Heart left ventricle (tissue), 16 donors: ENCODE data around the gene OSM. TPM values are rescaled to one million over a fixed set of nuclear protein-coding genes. Genes with fewer than 3 reads are reported as not detected.

Experiments used
- ATAC-seq, 4 donors: fragments of 200-7000 bp; cut with Tn5 transposase; one replicate each; pipeline ENCODE4 v1.9.1; 2020 to 2022; ENCODE audit warnings: moderate library complexity in 4 of 4, mild to moderate bottlenecking in 3 of 4, moderate number of reproducible peaks in 1 of 4
- DNase-seq, 5 donors: peaks; one replicate each; pipeline ENCODE4 v3.0.0-alpha.2; 2020
- H3K27ac ChIP-seq, 12 donors: fragments of 200-600 bp; sonication (generic) in 4 of 12; one replicate each; pipeline versions ENCODE4 v1.5.0 to v1.8.0; 2016 to 2022; ENCODE audit warnings: mild to moderate bottlenecking in 2 of 12
- H3K27me3 ChIP-seq, 9 donors: fragments of 200-600 bp; sonication (generic) in 2 of 9; one replicate each; pipeline versions ENCODE4 v1.5.1 to v1.8.0; 2016 to 2022; ENCODE audit warnings: mild to moderate bottlenecking in 3 of 9
- H3K36me3 ChIP-seq, 9 donors: fragments of 200-600 bp; sonication (generic) in 2 of 9; one replicate each; pipeline versions ENCODE4 v1.5.0 to v1.8.0; 2018 to 2022; ENCODE audit warnings: mild to moderate bottlenecking in 2 of 9
- H3K4me1 ChIP-seq, 12 donors: fragments of 200-600 bp; sonication (generic) in 4 of 12; one replicate each; pipeline versions ENCODE4 v1.5.0 to v1.8.0; 2016 to 2022; ENCODE audit warnings: mild to moderate bottlenecking in 3 of 12
- H3K4me3 ChIP-seq, 12 donors: fragments of 200-600 bp; sonication (generic) in 4 of 12; one replicate each; pipeline versions ENCODE4 v1.5.0 to v1.8.0; 2017 to 2022; ENCODE audit warnings: mild to moderate bottlenecking in 9 of 12, moderate library complexity in 4 of 12
- H3K9me3 ChIP-seq, 12 donors: fragments of 200-600 bp; sonication (generic) in 4 of 12; one replicate each; pipeline versions ENCODE4 v1.5.0 to v1.8.0; 2016 to 2022; ENCODE audit warnings: mild to moderate bottlenecking in 1 of 12
- POLR2A ChIP-seq, 2 donors: fragments of 450-650 bp; IDR thresholded peaks; one replicate each; pipeline ENCODE4 v1.6.1; 2017; ENCODE audit warnings: antibody characterized with exemption in 2 of 2, mild to moderate bottlenecking in 2 of 2, moderate library complexity in 2 of 2
- WGBS, 4 donors: extraction: QIAGEN DNeasy Blood & Tissue Kit in 2 of 4; methylation state at CpG; one replicate each; pipeline versions ENCODE4 v1.1.5 to v1.1.7; 2013 to 2018; 5-methylcytosine and 5-hydroxymethylcytosine counted together
- intact Hi-C, 10 donors: fragments of 100-400 bp; cut with DNase I; formaldehyde crosslinking; loops; one replicate each; pipeline versions ENCODE4 v1.11.1 to v1.14.2; 2022
- polyA plus RNA-seq, 2 donors: library from polyadenylated mRNA; stranded (reverse); fragments of 200-250 nt; gene quantifications; one replicate each; pipeline ENCODE4 v1.2.3, GENCODE V29; 2013
- total RNA-seq, 9 donors: library from RNA; depleted of rRNA in 2 of 9; stranded (reverse); fragments of >200 nt in 2 of 9; fragmentation: NEBNext Ultra II Directional in 3 of 9; extraction: Animal tissue kit (Norgen Biotek cat#: 25700) in 3 of 9; gene quantifications; one replicate each; pipeline versions ENCODE4 v1.1.0 to v1.2.4, GENCODE V29; 2016 to 2023
- TF ChIP-seq, protein P1 (sequence below), 12 donors: fragments of 200-600 bp; sonication (generic) in 4 of 12; IDR thresholded peaks; one replicate each; pipeline versions ENCODE4 v1.5.0 to v1.8.0; 2018 to 2022; ENCODE audit warnings: antibody characterized with exemption in 12 of 12, mild to moderate bottlenecking in 5 of 12
- donor health status: ischemic (EF 13 %, LVEDD 7.1; RV severe dilation, severe dysfunction).
- donor health status: healthy with polysubstance abuse.
- donor health status: DM: no; HTN: yes; CAD: no.
- donor health status: DM: no; HTN: no; CAD: no.
- donor health status: ischemic (EF 25% LVEDD 6.9; RV normal size, moderate dysfunction).
- donor health status: ischemic (EF 25% LVEDD 5.7; RV mildly dilated, moderate dysfunction).
- donor health status: healthy.
- donor health status: DM: yes; HTN: yes; CAD: no.
- donor health status: ischemic (EF 35%, LVEDD 5.7; RV mildly dilated, moderate dysfunction).
- donor health status: nonischemic (EF 11% LVEDD 7.7; RV severe dilation, severe dysfunction).
- donor health status: DM: yes; HTN: yes; CAD: no.
- donor health status: PGD.
- donor health status: ischemic (EF 29% LVEDD 5.4; RV normal size, mild dysfunction).
- donor health status: nonischemic (EF 23%, LVEDD 6.1; RV moderate dilation, normal function).

OSM gene
- total and polyA plus RNA-seq, 11 donors: 0.17 to 5.0 (median 0.27) TPM; not detected in 2

DNA sequence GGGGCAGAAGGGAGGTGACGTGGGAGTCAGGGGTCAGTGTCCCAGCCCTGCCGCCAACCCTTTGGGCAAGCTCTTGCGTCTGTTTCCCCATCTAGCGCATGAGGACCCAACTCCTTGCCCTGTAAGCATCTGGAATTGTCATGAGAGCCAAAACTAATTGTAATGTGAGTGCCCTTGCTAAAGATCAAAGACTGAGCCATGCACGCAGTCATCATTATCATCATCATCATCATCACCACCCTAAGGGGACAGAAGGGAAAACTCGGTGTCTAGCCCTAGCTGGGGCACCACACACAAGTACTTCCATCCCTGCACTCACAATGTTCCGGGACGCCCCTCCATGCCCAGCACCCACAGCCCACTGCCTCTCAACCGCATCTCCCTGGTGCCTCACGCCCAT is 22.6 kb downstream of the OSM start:
- Histone ChIP-seq H3K4me3 (no peak overlapping the region), H3K4me1 (peaks cover 0 to 28% (median 12%) of the 10 kb centered on the region in 12 donors), H3K9me3 (no peaks in the 10 kb centered on the region), H3K27me3 (peaks cover 10 to 63% (median 29%) of the 10 kb centered on the region in 9 donors), H3K36me3 (no peaks in the 10 kb centered on the region), H3K27ac (no peak overlapping the region)
- WGBS, 4 donors: 89 to 91% (median 91%) methylated on average over 7 to 10 of the region's 10 CpGs
- ATAC-seq: no peak
- no peak for DNase-seq
- intact Hi-C loops: no loop called here
- no peak for TF ChIP-seq POLR2A (IDR thresholded peaks at IDR 0.05)
- TF ChIP-seq, protein P1, sequence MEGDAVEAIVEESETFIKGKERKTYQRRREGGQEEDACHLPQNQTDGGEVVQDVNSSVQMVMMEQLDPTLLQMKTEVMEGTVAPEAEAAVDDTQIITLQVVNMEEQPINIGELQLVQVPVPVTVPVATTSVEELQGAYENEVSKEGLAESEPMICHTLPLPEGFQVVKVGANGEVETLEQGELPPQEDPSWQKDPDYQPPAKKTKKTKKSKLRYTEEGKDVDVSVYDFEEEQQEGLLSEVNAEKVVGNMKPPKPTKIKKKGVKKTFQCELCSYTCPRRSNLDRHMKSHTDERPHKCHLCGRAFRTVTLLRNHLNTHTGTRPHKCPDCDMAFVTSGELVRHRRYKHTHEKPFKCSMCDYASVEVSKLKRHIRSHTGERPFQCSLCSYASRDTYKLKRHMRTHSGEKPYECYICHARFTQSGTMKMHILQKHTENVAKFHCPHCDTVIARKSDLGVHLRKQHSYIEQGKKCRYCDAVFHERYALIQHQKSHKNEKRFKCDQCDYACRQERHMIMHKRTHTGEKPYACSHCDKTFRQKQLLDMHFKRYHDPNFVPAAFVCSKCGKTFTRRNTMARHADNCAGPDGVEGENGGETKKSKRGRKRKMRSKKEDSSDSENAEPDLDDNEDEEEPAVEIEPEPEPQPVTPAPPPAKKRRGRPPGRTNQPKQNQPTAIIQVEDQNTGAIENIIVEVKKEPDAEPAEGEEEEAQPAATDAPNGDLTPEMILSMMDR (IDR thresholded peaks at IDR 0.05): no peak

DNA sequence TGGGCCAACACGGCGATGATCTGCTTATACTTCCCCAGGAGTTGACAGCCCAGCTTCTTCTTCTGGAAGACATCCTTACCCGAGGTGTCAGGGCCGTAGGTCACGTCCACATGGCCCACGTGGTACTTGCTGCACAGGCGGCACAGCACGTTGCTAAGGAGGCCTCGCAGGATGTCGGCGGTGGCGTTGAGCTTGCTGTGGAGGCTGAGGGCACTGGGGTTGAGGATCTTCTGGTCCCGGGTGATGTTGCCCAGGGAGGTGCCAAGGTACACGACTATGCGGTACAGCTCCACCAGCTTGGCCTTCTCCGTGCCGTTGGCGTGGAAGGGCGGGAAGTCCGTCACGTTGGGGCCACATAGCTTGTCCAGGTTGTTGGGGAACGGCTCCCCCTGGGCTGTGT is 23.0 kb downstream of the OSM start:
- 92 to 95% (median 94%) methylated on average over 15 to 22 of the region's 22 CpGs for WGBS, 4 donors
- no peak overlapping the region for H3K4me3 ChIP-seq
- TF ChIP-seq, protein P1 (IDR thresholded peaks at IDR 0.05): no peak
- TF ChIP-seq POLR2A (IDR thresholded peaks at IDR 0.05): no peak
- H3K4me1 ChIP-seq: peaks cover 0 to 24% (median 11%) of the 10 kb centered on the region in 12 donors
- no peaks in the 10 kb centered on the region for H3K36me3 ChIP-seq
- intact Hi-C loops: no loop called here
- peaks cover 10 to 59% (median 25%) of the 10 kb centered on the region in 9 donors for H3K27me3 ChIP-seq
- no peaks in the 10 kb centered on the region for H3K9me3 ChIP-seq
- H3K27ac ChIP-seq: no peak overlapping the region
- DNase-seq (no peak), ATAC-seq (no peak)

DNA sequence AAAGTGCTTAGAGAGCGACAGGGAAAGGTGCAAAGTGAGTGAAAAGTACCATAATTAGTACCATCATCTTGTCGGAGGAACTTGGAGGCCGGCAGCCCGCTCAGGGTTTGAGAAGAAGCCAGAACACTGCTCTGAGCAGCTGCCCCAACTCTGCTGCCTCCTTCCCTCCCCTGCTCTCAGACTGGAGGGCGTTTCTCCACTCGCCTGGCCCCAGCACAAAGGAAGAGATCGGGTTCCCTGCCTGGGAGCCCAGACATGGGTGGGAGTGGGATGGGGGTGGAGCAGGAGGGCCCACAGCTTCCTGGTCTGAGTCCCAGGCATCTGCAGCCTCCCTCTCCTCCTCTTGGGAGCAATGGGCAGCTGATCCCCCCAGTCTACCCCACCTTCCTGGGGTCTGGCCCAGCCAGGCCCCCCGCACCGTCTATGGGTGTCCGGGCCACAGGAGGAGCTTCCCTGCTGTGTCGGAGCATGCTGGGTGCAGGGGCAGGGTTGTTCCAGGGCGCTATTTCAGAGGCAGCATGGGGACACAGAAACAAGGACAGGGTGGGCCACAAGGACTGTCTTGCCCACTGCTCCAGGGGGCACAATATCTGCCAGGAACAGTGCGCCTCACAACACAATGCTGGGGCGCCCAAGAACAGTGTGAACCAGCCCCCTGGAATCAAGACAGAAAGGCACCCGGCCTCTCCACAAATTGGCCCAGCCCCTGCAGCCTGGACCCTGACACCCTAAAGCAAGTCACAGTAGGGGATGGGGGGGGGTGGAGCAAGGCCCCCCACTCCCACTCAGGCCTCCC is 24.9 kb downstream of the OSM start:
- ATAC-seq (peak in 3 of 4 donors; percentile 27 to 56 (median 44)), DNase-seq (peak in 1 of 5 donors; percentile 64)
- Histone ChIP-seq H3K36me3 (no peaks in the 10 kb centered on the region), H3K27ac (peak overlapping the region in 1 of 12 donors; percentile 44), H3K27me3 (peaks cover 6 to 43% (median 14%) of the 10 kb centered on the region in 9 donors), H3K4me3 (peak overlapping the region in 1 of 12 donors; percentile 4), H3K9me3 (no peaks in the 10 kb centered on the region), H3K4me1 (peaks cover 0 to 16% (median 10%) of the 10 kb centered on the region in 12 donors)
- TF ChIP-seq POLR2A (IDR thresholded peaks at IDR 0.05): no peak
- TF ChIP-seq, protein P1 (IDR thresholded peaks at IDR 0.05): no peak
- WGBS, 4 donors: 58 to 79% (median 74%) methylated on average over 8 to 15 of the region's 15 CpGs
- intact Hi-C loops: no loop called here

DNA sequence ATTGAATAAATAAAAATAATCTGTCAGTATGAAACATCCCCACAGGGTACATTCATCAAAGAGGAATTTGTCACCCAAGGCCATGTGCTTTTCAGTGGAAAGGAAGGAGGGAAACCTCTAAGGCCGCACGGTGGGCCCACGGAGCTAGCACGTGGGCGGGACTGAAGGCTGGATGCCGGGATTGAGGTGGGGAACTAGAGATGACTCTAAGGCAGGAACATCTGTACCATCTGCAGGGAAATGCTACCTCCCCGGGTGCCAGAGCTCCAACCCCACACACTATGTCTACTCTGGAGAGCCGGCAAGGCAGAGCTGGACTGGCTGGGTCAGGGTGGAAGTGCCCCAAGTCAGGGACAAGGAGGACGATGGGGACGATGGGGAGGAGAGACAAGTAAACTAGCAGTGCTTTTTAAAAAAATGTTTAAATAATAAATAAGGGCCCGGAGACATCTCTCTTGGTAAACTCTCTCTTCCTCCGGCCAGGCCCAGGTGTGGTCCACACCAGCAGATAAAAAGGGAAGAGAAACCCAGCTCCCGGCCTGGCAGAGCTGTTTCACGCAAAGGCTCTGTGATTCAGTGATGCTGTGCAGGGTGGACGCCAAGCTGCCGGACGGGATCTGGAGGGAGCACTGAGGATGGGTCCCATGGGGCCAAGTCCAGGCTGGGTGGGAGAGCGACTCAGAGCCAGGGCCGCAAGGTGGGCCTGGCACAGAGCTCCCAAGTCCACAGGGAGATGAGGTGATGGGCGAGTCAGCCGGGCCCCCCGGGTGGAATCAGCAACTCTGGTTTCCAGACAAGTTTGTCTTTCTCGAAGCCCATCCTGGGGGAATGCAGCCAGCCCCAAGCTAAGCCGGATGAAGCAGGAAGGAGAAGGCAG is 25.9 kb downstream of the OSM start:
- H3K27ac ChIP-seq: peak overlapping the region in 1 of 12 donors; percentile 44
- H3K27me3 ChIP-seq: peaks cover 5 to 35% (median 7%) of the 10 kb centered on the region in 9 donors
- H3K36me3 ChIP-seq: no peaks in the 10 kb centered on the region
- 75 to 84% (median 80%) methylated on average over 24 of the region's 24 CpGs for WGBS, 4 donors
- H3K4me3 ChIP-seq: peak overlapping the region in 1 of 12 donors; percentile 4
- ATAC-seq (no peak), DNase-seq (no peak)
- H3K9me3 ChIP-seq: no peaks in the 10 kb centered on the region
- TF ChIP-seq, protein P1 (IDR thresholded peaks at IDR 0.05): no peak
- no peak for TF ChIP-seq POLR2A (IDR thresholded peaks at IDR 0.05)
- intact Hi-C loops: no loop called here
- peaks cover 0 to 7% (median 2%) of the 10 kb centered on the region in 12 donors for H3K4me1 ChIP-seq
